Fibroblast of gingiva (primary cell): Measurements from ENCODE around the gene SBK2.
A peak's percentile ranks its signal among the peaks of the same experiment; 100 is the strongest.
"Not testable (repeated sequence)": the region's sequence is repeated elsewhere in the genome, so short reads cannot be mapped to it uniquely, and the experiment has no call there.

Experiments used
- DNase-seq: peaks from one replicate; pipeline ENCODE4 v3.0.0-alpha.2; 2011; ENCODE audit warnings: low read depth

The SBK2 gene, protein sequence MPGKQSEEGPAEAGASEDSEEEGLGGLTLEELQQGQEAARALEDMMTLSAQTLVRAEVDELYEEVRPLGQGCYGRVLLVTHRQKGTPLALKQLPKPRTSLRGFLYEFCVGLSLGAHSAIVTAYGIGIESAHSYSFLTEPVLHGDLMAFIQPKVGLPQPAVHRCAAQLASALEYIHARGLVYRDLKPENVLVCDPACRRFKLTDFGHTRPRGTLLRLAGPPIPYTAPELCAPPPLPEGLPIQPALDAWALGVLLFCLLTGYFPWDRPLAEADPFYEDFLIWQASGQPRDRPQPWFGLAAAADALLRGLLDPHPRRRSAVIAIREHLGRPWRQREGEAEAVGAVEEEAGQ

DNA sequence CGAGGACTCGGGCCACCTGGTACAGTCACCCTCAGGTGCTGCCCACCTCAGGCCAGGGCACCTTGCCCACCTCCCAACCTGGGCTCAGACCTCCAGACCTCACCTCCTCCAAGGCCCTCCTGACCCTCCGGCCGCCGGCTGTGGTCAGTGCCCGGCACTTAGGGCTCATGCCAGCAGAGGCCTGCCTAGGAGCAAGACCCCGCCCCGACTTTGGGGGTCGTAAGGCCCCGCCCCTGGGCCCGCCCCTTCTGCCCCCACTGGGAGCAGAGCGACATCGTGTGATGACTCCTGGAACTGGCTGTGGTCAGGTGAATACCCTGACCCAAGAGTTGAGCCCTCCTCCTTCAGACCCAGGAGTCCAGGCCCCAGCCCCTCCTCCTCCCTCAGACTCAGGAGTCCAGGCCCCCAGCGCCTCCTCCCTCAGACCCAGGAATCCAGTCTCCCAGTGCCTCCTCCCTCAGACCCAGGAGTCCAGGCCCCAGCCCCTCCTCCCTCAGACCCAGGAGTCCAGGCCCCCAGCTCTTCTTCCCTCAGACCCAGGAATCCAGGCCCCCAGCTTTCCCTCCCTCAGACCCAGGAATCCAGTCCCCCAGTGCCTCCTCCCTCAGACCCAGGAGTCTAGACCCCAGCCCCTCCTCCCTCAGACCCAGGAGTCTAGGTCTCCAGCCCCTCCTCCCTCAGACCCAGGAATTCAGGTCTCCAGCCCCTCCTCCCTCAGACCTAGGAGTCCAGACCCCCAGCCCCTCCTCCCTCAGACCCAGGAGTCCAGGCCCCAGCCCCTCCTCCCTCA, at the start of gene SBK2:
Gene SBK2, minus strand, starts transcription at position 183 of the 790 bp plus-strand sequence. CDS start 839 bp downstream, outside the sequence.
- DNase-seq = no peak

DNA sequence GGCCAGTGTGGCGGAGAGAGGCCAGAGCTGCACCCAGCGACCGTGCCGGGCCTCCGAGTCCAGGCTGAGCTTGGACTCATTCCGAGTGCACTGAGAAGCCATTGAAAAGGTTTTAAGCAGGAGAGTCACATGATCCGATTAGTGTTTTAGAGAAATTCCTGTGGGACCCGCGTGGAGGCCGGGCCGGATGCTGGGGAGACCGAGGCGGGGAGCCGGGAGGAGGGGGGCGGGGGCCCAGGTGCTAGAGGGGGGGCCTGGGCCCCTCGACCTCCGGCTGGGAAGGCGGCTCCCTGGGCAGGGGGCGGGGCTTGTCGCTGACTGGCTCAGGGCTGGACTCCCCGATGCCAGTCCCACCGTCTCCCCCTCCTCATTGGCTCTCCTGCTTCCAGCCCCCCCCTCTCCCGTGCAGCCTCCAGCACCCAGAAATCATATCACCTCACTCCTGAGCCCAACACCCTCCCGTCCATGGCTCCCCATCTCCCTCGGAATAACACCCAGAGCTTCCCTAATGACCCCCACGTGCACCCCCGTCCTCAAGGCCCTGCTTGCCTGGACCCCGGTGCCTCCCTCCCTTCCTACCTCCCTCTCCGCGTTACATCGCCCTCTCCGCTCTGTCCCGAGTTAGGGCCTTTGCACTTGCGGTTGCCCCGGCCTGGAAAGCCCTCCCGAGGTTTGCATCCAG, 48.9 kb upstream of the SBK2 start:
- DNase-seq = peak; percentile 30

DNA sequence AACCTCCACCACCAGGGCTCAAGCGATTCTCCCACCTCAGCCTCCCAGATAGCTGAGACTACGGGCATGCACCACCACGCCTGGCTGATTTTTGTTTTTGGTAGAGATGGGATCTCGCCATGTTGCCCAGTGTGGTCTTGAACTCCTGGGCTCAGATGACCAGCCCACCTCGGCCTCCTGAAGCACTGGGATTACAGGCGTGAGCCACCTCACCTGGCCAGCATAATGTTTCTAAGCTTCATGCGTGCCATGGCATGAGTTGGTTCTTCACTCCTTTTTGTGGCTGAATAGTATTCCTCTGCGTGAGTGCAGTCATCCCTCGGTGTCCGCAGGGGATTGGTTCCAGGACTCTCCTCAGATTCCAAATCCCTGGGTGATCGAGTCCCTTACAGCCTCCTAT, 47.9 kb upstream of the SBK2 start:
- DNase-seq = no peak

DNA sequence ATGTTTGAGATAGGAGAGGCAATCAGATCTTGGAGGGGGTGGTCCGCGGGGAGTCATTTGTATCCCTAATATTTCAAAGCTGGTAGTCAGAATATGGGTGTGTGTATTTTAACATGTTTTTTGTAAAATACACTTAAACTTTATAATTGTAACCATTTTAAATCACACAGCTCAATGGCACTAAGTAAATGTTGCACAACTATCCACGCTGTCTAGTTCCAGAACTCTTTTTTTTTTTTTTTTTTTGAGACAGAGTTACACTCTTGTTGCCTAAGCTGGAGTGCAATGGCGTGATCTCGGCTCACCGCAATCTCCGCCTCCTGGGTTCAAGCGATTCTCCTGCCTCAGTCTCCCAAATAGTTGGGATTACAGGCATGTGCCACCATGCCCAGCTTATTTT, 47.0 kb upstream of the SBK2 start:
- DNase-seq = peak; percentile 38

DNA sequence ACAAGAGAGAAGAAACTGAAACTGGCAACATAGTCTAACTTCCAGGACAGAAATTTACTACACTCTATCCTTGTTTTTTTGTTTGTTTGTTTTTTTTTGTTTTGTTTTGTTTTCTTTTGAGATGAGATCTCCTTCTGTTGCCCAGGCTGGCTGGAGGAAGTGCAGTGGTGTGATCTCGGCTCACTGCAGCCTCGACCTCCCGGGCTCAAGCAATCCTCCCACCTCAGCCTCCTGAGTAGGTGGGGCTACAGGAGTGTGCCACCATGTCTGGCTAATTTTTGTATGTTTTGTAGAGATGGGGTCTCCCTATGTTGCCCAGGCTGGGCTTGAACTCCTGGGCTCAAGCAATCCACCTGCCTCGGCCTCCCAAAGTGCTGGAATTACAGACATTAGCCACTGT, 45.4 kb upstream of the SBK2 start:
- not testable (repeated sequence) for DNase-seq

DNA sequence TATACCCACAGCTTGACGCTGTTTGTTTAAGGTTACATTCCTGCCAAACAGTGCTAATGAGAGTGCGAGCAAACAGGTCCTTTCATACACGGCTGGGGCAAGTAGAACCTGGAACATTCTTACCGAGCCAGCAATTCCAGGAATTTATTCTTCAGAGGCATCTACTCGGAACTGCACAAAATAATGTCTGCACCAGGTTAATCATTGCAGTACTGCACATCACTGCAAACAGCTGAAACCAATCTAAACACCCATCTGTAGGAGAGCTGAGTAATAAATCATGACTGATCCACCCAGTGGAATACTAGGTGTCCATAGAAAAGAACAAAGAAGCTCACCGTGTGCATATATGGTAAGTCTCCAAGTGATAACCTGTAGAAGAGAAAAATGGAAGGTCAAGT, 44.9 kb upstream of the SBK2 start:
- no peak for DNase-seq

DNA sequence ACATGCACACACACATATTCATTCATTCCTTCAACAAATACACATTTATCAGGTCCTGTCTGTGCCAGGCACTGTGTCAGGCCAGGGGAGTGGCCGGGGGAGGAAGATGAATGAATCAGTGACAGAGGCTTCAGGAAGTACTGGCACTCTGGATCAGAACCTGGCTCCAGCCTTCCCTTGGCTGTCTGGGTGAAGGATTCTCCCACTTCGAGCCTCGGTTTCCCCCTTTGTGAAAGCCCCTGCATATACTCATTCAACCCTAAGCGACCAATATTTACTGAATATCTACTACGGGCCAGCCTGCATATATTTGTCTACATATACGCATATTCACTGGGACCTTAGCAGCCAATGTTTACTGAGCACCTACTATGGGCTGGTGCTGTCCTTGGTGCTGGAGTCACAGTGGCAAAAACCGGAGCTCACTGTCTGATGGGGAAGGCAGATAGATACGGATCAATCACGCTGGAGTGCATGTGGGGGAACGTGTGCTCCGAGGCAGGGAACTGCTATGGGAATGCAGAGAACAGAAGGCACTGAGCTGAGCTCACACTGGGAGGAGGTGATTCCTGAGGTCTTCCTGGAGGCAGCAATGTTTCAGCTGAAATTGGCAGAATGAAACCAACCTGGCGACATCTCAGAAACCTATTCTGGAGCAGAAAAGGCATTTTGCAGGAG, 44.4 kb upstream of the SBK2 start:
- DNase-seq = no peak

DNA sequence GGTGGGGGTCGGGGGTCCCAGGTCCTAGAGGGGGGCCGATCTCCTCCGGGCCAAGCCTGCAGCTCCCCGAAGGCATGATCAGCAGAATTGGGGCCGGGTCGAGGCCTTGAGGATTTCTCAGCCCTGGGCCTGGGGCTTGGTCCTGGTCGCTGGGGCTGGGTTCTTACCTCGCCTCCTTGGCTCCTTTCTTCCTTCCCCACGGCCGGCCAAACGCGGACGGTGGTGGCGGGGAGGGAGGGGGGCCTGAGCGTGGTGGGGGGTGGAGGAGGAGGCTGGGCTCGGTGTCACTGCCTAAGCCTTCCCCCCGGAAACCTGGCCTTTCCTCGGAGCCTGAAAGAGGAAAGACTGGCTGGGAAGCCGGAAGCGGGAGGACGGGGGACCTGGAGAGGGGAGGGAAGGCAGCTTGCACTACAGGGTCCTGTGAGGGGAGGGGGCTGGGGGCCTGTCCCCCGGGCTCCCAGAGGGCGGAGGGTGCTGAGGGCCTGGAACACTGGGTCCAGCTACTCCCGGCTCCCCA, 43.8 kb upstream of the SBK2 start, which contains the start of gene ZNF579:
Gene ZNF579, minus strand, starts transcription at position 221 of the 517 bp plus-strand sequence. CDS start 1,209 bp downstream, outside the sequence.
- peak; percentile 88 for DNase-seq

DNA sequence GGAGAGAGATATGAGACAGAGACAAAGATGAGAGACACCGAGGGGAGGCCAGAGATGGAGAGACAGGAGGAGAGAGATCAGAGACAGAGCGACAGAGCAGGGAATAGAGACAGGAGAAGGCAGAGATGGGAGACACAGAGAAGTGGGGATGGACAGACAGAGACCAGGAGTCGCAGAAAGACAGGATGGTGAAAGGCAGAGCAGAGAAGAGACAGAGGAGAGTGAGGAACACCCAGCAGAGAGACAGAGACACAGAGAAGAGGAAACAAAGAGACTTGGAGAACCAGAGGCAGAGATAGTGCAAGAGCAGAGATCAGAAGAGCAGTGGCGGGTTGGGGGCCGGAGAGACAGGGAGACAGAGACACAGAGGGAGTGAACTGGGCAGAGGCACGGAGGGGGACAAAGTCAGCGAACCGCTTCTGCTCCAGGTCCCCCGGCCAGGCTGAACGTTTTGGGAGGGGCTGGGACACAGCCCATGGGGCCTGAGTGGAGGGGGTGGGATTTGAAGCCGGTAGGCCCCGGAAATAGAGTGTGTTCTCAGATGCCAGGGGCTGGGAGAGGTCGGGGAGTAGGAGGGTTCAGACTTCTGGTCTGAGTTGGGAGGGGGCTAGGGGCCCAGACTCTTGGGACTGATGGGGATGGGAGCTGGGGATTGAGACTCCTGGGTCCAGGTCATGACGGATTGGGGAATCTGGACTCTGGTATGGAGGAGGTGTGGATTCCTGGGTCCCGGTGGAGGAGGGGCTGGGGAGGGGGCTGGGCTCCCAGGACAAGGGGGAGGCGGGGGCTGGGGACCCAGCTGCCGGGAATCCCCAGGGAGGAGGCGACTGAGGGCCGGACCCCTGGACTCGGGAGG, 43.1 kb upstream of the SBK2 start:
- DNase-seq = peak; percentile 44

DNA sequence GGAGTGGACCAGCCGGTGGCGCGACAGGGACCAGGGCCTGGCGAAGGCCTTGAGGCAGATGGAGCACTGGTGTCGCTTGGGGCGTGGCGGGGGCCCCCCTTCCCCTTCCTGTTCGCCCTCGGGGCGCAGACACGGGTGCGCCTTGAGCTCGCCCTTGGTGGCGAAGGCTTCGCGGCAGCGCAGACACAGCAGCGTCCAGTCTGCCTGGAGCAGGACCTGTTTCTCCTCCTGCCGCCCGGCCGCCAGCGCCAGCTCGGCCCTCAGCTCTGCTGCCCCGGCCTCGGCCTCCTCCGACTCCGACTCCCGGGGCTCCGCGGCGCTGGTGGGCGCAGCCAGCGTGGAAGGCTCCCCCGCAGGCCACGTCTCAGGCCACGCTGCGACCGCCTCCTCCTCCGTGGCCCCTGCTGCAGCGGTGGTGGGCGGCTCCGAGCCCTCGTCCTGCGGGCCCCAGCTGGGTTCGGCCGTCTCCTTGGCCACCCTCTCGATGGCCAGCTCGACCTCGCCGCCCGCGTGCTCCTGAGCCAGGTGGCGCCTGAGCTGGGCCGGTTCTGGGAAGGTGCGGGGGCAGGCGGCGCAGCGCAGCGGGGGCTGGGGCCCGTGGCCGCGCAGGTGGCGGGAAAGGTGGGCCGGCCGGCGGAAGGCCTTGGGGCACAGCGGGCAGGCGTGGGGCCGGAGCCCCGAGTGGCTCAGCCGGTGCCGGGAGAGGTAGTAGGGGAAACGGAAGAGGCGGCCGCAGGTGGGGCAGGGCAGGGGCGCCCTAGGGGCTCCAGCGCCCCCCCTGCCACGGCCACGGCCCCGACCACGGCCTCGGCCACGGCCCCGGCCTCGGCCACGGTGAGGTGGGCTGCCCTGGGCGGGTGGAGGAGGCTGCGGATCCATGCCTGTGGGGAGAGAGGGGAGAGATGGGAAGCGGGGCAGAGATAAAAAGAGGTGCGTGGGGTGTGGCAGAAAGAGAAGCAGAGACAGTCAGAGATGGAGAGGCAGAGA, 42.1 kb upstream of the SBK2 start:
- DNase-seq = no peak

DNA sequence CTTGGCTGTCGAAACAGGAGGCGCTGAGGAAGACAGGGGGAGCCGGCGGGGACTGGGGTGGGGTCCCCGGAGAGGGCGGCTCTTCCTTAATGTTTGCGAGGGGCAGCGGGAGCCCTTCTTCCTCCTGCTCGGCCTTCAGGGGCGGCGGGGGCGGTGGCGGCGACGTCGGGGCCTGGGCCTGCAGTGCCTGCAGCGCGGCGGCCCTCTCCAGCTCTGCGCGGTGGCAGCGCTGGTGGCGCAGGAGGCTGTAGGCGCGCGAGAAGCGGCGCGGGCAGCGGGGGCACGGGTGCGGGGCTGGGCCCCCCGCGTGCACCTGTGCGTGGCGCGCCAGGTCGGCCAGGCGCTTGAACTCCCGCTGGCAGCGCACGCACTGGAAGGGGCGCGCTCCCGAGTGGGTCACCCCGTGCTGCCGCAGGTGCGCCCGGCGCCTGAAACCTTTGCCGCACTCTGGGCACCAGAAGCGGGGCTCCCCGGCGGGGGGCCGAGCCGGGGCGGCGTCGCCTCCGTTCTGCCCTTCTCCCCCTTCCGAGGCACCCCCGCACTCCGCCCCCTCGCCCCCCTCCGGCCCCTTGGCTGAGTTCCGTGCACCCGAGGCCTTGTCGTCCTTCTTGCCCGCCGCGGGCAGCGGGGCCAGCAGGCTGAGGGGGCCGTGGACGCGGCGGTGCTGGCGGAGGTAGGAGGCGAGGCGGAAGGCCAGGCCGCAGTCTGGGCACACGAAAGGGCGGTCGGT, 41.3 kb upstream of the SBK2 start:
- DNase-seq = no peak

DNA sequence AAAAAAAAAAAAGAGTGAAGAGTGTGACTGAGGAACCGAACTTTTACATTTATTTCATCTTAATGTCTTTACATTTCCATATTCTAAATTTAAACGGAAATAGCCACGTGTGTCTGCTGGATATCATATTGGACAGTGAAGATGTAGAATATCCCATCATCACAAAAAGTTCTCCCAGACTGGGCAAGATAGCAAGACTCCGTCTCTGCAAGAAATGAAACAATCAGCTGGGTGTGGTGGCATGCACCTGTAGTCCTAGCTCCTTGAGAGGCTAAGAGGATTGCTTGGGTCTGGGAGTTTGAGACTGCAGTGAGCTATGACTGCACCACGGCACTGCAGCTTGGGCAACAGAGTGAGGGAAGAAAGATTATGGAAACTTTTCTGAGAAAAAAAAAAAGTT, 39.8 kb upstream of the SBK2 start:
- DNase-seq = no peak

DNA sequence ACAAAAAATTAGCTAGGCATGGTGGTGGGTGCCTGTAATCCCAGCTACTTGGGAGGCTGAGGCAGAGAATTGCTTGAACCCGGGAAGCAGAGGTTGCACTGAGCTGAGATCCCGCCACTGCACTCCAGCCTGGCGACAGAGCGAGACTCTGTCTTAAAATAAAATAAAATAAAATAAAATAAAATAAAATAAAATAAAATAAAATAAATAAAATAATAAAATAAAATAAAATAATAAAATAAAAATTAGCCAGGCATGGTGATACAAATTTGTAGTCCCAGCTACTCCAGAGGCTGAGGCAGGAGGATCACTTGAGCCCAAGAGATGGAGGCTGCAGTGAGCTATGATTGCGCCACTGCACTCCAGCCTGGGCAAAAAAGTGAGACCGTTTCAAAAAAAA, 37.0 kb upstream of the SBK2 start:
- not testable (repeated sequence) for DNase-seq

DNA sequence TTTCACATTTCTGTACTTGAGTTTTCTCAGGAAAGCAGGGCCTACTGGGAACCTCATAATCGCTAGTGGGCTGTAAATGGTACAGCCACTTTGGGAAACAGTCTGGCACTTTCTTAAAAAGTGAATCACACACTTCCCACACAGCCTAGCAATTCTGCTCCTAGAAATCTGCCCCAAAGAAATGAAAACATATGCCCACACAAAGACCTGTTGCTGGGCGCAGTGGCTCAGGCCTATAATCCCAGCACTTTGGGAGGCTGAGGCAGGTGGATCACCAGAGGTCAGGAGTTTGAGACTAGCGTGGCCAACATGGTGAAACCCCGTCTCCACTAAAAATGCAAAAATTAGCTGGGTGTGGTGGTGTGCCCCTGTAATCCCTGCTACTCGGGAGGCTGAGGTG, 32.5 kb upstream of the SBK2 start:
- DNase-seq = not testable (repeated sequence)

DNA sequence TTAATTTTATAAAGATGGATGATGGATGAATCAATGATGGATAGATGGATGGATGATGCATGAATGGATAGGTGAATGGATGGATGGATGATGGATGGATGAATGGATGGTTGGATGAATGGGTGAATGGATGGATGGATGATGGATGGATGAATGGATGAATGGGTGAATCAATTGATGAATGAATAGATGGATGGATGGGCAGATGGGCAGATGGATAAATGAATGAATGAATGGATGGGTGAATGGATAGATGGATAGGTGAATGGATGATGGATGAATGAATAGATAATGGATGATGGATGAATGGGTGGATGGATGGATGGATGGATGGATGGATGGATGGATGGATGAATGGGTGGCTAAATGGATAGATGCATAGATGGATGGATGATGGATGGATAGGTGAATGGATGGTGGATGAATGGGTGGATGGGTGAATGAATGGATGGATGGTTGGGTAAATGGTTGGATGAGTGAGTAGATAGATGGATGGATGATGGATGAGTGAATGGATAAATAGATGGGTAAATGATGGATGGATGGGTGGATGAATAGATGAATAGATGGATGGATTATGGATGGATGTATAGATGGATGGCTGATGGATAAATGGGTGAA, 30.9 kb upstream of the SBK2 start:
- no peak for DNase-seq

DNA sequence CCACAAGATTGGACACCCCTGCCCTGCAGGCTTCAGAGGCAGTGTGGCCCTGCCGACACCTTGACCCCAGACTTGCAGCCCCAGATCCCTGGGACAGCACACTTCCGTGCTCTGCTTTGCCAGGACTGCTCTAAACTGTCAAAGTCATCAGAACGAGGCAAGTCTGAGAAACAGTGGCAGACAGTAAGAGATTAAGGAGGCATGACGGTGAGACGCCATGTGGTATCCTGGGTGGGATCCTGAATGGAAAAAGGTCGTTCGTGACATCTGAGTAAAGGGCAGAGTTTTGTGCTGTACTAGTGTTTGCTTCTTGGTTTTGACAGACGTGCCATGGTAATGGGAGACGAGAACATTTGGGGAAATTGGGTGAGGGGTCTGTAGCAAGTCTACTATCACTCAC, 29.9 kb upstream of the SBK2 start:
- DNase-seq = no peak

DNA sequence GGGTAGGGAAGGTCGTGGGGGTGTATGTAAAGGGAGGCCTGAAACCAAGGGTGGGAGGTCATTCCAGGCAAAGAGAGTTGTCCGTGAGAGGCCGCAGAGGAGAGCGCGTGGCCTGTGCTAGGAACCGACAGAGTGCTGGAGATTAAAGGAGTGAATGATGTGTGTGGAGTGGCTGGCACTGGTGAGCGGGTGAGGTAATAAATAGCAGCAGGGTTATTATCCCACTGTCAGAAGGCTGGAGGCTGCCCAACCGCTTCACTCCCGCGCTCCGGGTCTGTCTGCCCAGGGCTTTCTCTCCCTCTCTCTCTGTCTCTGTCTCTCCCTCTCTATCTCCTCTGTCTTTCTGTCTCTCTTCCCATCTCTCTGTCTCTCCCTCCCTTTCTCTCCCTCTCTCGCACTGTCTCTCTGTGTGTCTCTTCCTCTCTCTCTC, 26.3 kb upstream of the SBK2 start:
- no peak for DNase-seq

DNA sequence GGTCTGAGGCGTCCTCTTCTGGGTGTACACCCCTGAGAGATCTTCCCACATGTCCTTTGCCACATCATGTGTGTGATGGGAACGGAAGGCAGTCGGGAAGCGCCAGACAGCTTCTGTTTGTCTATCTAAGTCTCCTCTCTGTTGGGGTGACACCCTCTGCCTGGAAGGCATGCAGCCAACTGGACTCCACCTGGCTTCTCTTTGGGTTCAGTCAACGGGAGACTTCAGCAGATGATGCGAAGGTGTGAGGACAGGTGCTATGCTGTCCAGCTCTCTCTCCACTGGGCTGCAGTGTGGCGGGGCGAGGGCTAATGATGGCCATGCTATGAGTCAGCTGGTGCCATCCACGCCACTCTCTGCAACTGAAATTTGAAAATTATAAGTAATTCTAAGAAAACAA, 22.8 kb upstream of the SBK2 start:
- DNase-seq = no peak
